GM12873 (cell line): ENCODE data around the gene CRYZL1.

Source experiments
- CTCF ChIP-seq: IDR thresholded peaks from 2 replicates; pipeline ENCODE4 v1.5.1; 2012; ENCODE audit warnings: low read depth, mild to moderate bottlenecking, moderate library complexity, low read length, control low read depth; ENCODE audit not compliant: insufficient read depth; ENCODE audit errors: missing control alignments

CRYZL1 gene

GRCh38 chr21:33684068-33684467 lies 42.5 kb upstream of the CRYZL1 start:
- no peak for TF ChIP-seq CTCF

- no peak for TF ChIP-seq CTCF
Measured at GRCh38 chr21:33682992-33683627, 41.6 kb upstream of the CRYZL1 start.

- TF ChIP-seq CTCF, result no peak
Measured at GRCh38 chr21:33680870-33681269, 39.3 kb upstream of the CRYZL1 start.

- TF ChIP-seq CTCF, result no peak
Measured at GRCh38 chr21:33677450-33677849, 35.9 kb upstream of the CRYZL1 start.

GRCh38 chr21:33674226-33674625 lies 32.7 kb upstream of the CRYZL1 start:
- TF ChIP-seq CTCF, result no peak

- TF ChIP-seq CTCF, result no peak
Measured at GRCh38 chr21:33673473-33673872, 31.9 kb upstream of the CRYZL1 start.

- TF ChIP-seq CTCF, result no peak
Measured at GRCh38 chr21:33670076-33670978, 28.8 kb upstream of the CRYZL1 start.
